AG20443 (cell line): Measurements from ENCODE around the gene ITGB3BP.
A peak's percentile ranks its signal among the peaks of the same experiment; 100 is the strongest.
"Not testable (repeated sequence)": the region's sequence is repeated elsewhere in the genome, so short reads cannot be mapped to it uniquely, and the experiment has no call there.

ENCODE experiments used
- DNase-seq: peaks from one replicate; pipeline ENCODE4 v3.0.0; 2012; ENCODE audit warnings: low spot score, mixed read lengths

ITGB3BP gene

DNA sequence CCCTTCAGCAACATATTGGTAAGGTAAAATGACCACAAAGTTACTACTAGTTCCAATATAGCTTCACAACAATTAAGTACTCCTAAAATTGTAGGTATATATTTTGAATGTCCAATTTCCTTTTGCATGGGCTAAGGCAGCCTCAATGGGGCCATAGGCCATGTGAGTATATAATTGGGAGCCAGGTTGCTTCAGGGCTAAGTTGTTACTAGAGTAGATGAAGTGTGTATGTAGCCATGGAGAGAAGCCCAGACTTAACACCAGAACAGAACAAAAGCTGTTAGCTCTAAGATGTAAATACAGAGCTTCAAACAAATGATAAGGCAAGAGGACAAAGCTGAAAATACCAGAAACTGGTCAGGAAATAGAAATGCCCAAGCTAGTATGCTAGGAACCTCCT, 16.2 kb downstream of the ITGB3BP start:
- no peak for DNase-seq

GRCh38 chr1:63501256-63501655, 21.8 kb downstream of the ITGB3BP start:
- no peak for DNase-seq

DNA sequence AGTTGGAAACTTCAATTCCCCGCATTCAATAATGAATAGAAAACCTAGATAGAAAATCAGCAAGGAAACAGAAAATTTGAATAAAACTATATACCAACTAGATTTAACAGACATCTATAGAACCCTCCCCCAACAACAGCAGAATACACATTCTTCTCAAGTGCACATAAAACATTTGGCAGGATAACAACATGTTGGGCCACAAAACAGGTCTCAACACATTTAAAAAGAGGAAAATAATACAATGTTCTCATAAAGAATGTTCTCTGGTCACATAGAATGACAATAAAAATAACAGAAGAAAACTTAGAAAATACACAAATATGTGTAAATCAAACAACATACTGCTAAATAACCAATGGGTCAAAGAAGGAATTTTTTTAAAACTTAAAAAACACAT, 24.9 kb downstream of the ITGB3BP start:
- no peak for DNase-seq

GRCh38 chr1:63497577-63497976, 25.4 kb downstream of the ITGB3BP start:
- DNase-seq: no peak

DNA sequence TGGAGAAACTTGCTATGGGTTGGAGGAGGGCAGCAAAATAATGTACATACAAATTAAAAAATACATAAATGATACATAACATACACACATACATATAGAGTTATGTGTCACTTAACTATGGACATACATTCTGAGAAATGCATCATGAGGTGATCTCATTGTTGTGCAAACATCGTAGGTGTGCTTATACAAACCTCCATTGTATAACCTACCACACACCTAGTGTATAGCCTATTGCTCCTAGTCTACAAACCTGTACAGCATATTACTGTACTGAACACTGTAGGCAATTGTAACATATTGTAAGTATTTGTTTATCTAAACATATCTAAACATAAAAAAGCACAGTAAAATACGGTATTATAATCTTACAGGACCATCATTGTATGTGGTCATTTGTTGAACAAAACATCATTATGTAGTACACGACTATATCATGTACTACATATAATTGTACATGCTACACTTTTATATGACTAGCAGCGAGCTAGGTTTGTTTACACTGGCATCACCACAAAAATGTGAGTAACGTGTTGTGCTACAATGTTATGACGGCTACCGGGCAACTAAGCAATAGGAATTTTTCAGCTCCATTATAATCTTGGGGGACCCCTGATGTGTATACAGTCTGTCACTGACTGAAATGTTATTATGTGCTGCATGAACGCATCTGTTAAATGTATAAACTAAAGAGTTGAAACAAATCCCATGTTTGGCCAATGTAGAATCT, 35.5 kb downstream of the ITGB3BP start:
- no peak for DNase-seq

DNA sequence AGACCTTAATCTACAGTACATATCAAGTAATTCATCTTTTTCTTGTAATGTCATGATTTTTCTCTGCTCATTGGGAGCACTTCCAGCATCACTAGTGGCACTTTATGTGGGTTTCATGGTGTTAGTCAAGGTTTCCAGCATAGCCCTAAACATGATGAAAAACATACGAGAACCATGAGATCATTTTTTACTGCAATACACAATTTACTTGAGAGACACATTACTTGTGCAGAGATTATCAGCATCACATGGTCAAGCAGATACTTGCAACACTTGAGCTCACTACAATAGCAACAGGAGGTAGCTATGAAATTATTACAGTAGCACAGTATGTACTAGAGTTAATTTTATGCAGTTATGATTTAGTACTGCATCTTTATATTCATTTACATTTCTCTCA, 36.4 kb downstream of the ITGB3BP start:
- DNase-seq: no peak

DNA sequence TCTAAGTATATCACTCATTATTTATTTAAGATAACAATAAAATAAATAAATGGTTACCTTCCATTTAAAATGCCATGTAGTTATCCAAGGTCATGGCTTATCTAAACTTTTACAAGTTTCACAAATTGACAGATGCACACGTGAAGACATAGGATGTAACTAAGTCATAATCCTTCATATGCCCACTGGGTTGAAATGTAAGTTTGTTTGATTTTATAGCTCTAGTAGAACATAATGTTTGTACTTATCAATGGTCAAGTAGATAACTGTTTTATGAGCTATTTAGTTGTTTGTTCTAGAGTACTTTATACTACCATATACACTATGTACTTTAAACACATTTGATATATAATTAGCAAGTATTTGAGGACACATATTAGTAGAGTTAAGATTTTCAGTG, 43.0 kb downstream of the ITGB3BP start:
- DNase-seq: no peak

DNA sequence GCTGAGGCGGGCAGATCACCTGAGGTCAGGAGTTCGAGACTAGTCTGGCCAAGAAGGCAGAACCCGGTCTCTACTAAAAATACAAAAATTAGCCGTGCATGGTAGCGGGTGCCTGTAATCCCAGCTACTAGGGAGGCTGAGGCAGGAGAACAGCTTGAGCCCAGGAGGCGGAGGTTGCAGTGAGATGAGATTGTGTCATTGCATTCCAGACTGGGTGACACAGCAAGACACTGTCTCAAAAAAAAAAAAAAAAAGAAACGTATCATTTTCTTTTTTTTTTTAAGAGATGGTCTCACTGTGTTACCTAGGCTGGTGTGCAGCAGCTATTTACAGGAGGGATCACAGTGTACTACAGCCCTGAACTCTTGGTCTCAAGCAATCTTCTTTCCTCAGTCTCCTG, 47.3 kb downstream of the ITGB3BP start:
- no peak for DNase-seq

GRCh38 chr1:63468683-63469082, 54.3 kb downstream of the ITGB3BP start:
- DNase-seq: not testable (repeated sequence)

GRCh38 chr1:63466759-63467158, 56.3 kb downstream of the ITGB3BP start:
- no peak for DNase-seq

DNA sequence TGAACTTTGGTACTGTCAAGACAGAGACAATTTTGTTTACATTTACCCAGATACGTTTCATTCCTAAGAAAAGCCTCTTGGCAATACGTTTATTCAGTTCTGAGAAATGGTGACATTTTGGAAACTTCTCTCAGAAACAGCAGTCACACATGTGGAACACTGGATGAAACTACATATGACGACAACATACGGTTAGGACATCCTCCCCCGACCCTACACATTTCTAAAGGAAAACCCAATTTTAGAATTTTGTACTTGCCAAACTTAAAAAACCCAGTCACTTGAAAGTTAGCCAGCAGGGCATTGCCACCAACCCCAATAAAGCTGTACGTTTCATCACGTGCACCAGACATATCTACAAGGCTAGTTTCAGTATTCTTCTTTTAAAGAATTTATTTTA, 56.8 kb downstream of the ITGB3BP start:
- no peak for DNase-seq

DNA sequence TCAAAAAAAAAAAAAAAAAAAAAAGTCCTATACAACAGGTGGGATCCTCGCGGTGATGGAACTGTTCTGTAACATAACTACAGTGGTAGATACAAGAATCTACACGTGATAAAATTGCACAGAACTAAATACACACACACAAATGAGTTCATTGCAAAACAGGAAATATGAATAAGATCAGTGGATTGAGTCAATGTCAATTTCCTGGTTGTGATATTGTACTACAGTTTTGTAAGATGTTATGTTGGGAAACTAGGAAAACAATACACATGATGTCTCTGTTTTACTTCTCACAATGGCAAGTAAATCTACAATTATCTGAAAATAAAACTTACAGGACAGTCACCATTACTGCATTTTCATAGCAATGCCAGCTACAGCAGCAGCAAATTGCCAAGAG, 59.8 kb downstream of the ITGB3BP start:
- DNase-seq: no peak

DNA sequence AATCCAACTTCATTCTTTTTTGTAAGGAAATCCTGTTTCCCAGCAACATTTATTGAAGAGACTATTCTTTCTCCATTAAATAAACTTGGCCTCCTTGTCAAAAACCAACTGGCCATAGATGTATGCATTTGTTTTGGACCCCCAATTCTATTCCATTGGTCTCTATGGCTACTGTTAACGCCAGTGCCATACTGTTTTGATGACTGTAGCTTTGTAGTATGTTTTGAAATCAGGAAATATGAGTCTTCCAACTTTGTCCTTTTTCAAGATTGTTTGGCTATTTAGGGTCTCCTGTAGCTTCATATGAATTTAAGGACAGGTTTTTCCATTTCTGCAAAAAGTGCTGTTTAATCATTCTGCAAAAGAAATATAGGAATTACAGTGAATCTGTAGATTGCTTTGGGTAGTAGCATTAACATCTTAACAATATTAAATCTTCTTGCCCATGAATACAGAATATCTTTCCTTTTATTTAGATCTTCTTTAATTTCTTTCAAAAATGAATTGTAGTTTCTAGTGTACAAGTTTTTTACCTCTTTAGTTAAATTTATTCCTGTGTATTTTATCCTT, 61.3 kb downstream of the ITGB3BP start:
- no peak for DNase-seq

DNA sequence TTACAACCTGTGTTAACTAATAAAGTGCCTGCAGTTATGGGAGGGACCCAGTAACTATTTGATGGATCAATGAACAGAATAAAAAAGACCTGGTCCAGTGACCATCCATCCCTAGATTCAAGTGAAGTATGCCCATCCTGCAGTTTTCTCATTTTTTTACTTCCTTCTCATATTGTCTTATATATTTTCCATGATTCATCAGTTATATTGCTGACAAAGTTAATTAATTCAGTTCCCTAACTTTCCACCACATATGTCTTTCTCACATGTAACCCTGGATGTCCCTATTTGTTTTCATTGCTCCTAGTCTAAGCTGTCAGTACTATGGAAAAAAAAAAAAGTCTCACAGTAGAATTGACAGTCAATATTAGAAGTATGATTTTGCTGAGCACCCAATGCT, 64.3 kb downstream of the ITGB3BP start:
- DNase-seq: no peak

- DNase-seq: no peak
Measured at GRCh38 chr1:63454269-63454668, 68.8 kb downstream of the ITGB3BP start.

GRCh38 chr1:63453232-63453631, 69.8 kb downstream of the ITGB3BP start:
- DNase-seq: no peak

- DNase-seq: no peak
Measured at GRCh38 chr1:63450416-63450815, 72.6 kb downstream of the ITGB3BP start.

DNA sequence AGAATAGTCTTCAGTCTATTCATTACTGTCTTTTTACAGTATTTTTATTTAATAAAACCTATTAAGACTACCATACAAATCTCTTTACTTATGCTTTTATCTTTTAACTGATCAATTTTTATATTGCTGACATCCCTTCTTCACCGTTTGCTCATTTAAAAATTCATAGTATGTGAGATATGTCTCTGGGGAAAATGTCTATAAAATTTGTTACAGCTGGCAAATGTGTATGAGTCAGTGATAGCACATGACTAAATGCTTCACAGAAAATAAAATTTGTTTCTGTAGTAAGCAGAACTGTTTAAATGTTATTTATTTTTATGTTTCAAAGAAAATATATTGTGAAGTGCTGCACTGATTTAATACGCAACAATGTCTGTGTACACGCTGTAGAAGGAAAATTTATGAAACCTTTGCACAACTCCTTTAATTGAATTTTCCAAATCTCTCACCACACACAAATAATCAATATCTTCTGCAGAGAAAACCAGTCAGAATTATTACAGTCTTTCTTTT, 74.2 kb downstream of the ITGB3BP start:
- DNase-seq: peak; percentile 18

DNA sequence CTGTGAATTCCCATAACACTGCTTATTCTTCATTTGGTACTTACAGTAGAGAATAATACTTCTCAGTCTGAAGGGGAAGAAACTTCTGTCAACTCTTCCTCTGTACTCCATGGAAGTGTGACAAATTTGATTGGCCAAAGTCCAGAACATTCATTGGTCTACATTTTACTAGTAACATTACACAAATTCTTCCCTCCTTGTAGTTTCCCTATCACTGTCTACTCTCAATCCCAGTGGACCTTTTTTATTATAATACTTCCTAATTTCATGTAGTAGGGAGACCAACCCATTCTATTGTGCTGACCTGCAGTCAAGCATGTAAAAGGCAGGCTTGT, 80.9 kb downstream of the ITGB3BP start:
- no peak for DNase-seq

DNA sequence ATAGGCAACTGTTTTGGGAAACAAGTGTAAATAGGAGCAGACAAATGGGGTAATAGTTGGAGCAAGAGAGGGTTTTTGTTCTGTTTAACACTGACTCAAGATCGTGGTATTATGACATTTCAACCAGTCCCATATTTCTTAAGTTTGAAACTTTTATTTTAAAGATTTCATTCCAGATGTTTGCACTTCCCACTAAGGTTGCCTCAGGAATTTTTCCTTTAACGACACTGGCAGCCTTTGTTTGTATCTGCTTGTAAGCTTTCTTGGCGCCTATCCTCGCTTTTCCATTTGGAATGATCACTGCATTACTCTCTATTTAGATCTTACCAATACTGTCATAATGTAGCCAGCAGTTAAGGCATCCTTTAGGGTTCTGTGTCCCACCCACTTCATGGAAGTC, 87.9 kb downstream of the ITGB3BP start:
- no peak for DNase-seq

DNA sequence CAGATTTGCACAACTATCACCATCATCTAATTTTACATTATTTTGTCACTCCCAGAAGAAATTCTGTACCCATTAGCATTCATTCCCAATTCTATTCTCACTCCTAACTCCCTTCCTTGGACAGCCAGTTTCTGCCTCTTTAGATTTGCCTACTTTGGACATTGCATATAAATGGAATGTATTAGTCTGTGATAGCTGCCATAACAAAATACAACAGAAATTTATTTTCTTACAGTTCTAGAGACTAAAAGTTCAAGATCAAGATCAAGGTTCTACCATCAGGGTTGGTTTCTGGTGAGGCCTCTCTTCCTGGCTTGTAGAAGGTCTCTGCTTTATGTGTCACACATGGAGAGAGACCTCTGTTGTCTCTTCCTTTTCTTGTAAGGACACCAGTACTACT, 93.7 kb downstream of the ITGB3BP start:
- DNase-seq: no peak

DNA sequence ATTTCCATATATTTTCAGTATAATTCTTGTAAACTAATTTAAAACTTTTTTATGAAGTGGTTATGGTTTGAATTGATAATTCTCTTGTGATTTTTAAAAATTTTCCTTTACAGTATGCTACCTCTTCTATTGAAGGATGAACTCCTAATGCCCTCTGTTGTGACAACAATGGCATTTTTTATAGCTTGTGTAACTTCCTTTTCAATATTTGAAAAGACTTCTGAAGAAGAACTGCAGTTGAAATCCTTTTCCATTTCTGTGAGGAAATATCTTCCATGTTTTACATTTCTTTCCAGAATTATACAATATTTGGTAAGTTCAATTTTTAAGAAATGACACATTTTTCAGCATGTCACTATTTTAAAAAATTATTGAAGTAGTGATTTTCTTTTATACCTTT, 94.2 kb downstream of the ITGB3BP start:
- DNase-seq: no peak

- DNase-seq: no peak
Measured at GRCh38 chr1:63423649-63424048, 99.4 kb downstream of the ITGB3BP start.

DNA sequence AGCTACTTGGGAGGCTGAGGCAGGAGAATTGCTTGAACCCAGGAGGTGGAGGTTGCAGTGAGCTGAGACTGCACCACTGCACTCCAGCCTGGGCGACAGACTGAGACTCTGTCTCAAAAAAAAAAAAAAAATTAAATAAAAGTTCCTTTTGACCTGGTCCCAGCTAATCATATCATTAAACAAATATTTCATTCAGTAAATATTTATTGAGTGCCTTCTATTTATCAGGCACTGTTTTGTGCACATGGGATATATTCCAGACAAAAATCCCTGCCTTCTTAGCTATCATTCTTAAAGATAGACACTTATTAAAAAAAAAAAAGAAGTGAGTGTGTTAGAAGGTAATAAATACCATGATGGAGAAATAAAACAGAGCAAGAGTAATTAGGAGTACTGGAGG, 102.3 kb downstream of the ITGB3BP start:
- DNase-seq: not testable (repeated sequence)
